ENCODE data around the gene METTL25B. TPM values are rescaled to one million over a fixed set of nuclear protein-coding genes. Genes with fewer than 3 reads are reported as not detected.

The METTL25B gene
- total and polyA plus RNA-seq, 2 of the 13 experiments (the other 11 are each of a cell fraction or from before 2014, with no cell fraction given) = 11.9 to 24.0 TPM

GRCh38 chr1:156746728-156747631, 18.7 kb downstream of the METTL25B start (continued):
- TF ChIP-seq MAZ (IDR thresholded peaks at IDR 0.05; ENCODE audit: borderline replicate concordance, low read depth, low read length) (peak; percentile 43; the same call in 1 of the 2 replicates), MAZ (CRISPR knock-in tag; IDR thresholded peaks at IDR 0.05; ENCODE audit: low read depth) (no peak), LCORL (IDR thresholded peaks at IDR 0.05) (no peak), LCORL (CRISPR knock-in tag; IDR thresholded peaks at IDR 0.05) (peak; percentile 27; the same call in 1 of the 2 replicates), ZNF12 (CRISPR knock-in tag; IDR thresholded peaks at IDR 0.05) (no peak), SPEN (CRISPR knock-in tag; IDR thresholded peaks at IDR 0.05; ENCODE audit: low read depth) (no peak), ARID3A (IDR thresholded peaks at IDR 0.05; ENCODE audit: low read depth, low read length) (no peak), MED13 (CRISPR knock-in tag; IDR thresholded peaks at IDR 0.05) (no peak), HOXA3 (CRISPR knock-in tag; IDR thresholded peaks at IDR 0.05) (peak; percentile 84), SIX4 (CRISPR knock-in tag; IDR thresholded peaks at IDR 0.05) (no peak), RXRA (CRISPR knock-in tag; IDR thresholded peaks at IDR 0.05) (peak; percentile 46; the same call in 1 of the 2 replicates), RBM22 (optimal IDR thresholded peaks at IDR 0.05; ENCODE audit: low read length) (no peak), TBP (CRISPR knock-in tag; IDR thresholded peaks at IDR 0.05) (no peak), GTF3A (CRISPR knock-in tag; conservative IDR thresholded peaks at IDR 0.05) (no peak), ARHGAP35 (CRISPR knock-in tag; IDR thresholded peaks at IDR 0.05; ENCODE audit: borderline replicate concordance) (no peak), IKZF4 (CRISPR knock-in tag; IDR thresholded peaks at IDR 0.05; ENCODE audit: borderline replicate concordance, low read depth, not compliant biosample characterization) (no peak), ZNF33A (CRISPR knock-in tag; IDR thresholded peaks at IDR 0.05; ENCODE audit: borderline replicate concordance) (no peak), TOE1 (CRISPR knock-in tag; IDR thresholded peaks at IDR 0.05) (no peak), BCLAF1 (IDR thresholded peaks at IDR 0.05) (no peak), POLR2G (IDR thresholded peaks at IDR 0.05; ENCODE audit: low read depth, low read length) (peak; percentile 76), ZNF547 (CRISPR knock-in tag; IDR thresholded peaks at IDR 0.05) (no peak), ZNF790 (CRISPR knock-in tag; IDR thresholded peaks at IDR 0.05; ENCODE audit: borderline replicate concordance) (no peak), ZNF501 (CRISPR knock-in tag; IDR thresholded peaks at IDR 0.05) (no peak), EHMT2 (IDR thresholded peaks at IDR 0.05; ENCODE audit: borderline replicate concordance, low read depth, low read length) (no peak), ARNT (IDR thresholded peaks at IDR 0.05) (no peak)
- TF ChIP-seq, protein P1, sequence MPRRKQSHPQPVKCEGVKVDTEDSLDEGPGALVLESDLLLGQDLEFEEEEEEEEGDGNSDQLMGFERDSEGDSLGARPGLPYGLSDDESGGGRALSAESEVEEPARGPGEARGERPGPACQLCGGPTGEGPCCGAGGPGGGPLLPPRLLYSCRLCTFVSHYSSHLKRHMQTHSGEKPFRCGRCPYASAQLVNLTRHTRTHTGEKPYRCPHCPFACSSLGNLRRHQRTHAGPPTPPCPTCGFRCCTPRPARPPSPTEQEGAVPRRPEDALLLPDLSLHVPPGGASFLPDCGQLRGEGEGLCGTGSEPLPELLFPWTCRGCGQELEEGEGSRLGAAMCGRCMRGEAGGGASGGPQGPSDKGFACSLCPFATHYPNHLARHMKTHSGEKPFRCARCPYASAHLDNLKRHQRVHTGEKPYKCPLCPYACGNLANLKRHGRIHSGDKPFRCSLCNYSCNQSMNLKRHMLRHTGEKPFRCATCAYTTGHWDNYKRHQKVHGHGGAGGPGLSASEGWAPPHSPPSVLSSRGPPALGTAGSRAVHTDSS (CRISPR knock-in tag; conservative IDR thresholded peaks at IDR 0.05) = no peak

Data from HepG2 (cell line).